Measurements from ENCODE around the gene HERC2. TPM values are rescaled to one million over a fixed set of nuclear protein-coding genes. Genes with fewer than 3 reads are reported as not detected.
"Not testable (repeated sequence)": the region's sequence is repeated elsewhere in the genome, so short reads cannot be mapped to it uniquely, and the experiment has no call there.

HERC2 gene
- polyA plus RNA-seq, 10 donors, result 28.3 to 43.5 (median 35.7) TPM

DNA sequence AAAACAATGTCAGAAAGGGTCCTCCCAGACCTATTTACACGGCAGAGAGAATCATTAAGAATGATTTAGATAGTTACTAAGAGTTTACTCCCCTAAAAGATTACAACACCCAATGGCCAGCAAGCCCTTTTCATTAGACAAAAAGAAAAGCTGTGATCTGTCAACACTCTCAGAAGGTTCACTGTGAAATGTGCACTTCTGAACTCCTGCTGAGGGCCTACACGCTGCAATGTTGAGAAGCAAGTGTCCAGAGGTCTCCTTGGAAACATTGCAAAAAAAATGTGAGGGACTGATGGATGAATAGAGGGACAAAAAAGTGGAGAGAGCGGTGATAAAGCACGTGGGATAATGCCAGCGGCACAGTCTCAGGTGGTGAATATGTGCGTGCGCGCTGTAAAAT, 35.3 kb downstream of the HERC2 start:
- not testable (repeated sequence) for DNase-seq

DNA sequence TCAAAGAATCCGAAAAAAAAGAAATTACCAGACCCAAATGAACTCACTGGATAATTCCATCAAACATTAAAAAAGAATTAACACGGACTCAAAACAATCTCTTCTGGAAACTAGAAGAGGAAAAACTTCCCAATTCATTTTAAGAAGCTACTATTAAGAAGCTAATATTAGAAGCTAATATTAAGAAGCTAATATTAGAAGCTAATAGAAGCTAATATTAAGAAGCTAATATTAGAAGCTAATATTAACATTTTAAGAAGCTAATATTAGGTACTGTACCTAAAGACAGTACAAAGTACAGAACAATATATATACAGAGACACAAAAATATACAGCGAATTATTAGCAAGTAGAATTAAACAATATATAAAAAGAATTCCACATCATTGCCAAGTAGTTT, 35.9 kb downstream of the HERC2 start:
- no peak for DNase-seq

DNA sequence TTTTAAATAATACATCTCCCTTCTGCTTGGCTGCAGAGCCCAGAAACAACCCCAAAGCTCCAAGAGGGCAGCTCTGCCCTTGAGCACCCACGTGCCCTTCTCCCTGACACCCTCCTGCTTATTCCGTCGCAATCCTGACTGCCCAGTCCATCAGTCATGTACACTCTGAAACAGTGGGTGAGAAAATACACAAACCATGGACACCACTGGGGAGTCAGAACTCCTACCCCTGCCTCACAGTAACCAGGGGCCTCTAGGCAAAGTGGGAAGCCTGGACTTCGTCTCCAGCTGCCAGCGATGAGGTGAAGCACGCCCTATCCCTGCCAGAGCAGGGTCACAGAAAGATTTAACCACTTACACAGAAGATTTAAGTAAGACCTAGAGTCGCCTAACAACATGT, 40.1 kb downstream of the HERC2 start:
- no peak for DNase-seq

DNA sequence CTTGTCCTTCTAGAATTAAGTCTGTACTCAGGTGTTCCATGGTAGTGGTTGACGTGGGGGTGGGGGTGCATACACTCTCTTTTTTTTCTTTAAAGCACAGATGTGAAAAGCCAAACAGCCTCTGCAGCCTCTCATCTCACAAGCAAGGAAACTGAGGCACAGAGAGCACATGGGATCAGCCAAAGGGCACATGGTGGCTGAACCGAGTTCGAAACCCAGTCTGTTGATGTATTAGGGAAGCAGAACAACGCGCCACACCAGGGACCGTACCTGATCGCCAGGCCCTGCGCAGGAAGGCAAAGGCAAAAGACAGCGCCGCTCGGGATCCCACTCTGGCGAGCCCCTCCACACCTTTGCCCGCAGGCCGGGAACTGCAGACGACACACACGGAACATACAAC, 47.3 kb downstream of the HERC2 start:
- no peak for DNase-seq

DNA sequence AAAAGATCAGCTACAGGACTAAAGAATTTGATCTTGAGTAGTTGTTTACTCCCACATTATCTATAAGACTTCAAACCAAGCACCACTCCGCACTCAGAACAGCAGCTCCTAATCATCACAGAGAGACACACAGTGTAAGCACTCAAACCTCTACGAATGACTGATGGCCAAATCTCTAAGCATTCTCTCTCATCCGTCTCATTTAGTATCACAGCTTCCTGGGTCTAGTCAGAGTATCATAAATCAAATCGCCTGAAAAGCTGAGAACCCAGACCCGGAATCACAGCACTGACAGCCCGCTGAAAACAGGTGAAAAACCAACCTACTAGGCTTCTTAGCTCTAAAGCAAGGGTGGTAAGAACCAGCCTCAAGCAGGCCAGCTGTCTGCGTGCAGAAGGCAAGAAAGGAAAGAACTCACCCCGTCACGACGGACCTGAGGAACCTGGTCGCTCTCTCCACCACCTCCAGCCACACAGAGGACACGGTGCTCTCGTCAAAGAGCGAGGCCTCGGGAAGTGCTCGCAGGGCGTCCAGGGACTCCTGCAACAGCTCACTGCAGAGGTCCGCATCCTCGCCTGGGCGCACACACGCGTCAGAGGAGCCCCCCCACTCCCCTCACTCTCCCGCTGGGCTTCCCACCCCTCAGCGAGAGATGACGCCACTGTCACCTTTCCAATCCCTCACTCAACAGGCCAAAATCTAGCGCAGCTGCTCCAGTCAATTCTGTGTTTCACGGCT, 47.9 kb downstream of the HERC2 start:
- no peak for DNase-seq

DNA sequence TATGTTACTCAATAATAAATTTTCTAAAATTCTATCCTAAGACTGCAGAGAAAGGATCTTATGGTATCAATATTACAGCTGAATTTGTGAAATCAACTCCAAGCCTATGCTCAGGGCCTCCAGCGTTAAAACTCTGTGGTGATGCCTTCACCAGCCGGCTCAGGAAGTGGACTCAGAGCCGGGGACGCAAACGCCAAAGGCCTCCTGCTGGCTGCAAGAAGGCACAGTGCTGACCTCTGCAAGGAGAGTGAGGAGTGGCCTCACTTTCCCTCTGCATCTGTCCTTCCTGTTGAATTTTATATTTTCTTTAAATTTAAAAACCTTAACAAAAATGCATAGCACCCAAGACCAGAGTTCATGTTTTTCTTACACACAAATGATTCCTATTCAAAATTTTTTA, 48.5 kb downstream of the HERC2 start:
- no peak for DNase-seq

DNA sequence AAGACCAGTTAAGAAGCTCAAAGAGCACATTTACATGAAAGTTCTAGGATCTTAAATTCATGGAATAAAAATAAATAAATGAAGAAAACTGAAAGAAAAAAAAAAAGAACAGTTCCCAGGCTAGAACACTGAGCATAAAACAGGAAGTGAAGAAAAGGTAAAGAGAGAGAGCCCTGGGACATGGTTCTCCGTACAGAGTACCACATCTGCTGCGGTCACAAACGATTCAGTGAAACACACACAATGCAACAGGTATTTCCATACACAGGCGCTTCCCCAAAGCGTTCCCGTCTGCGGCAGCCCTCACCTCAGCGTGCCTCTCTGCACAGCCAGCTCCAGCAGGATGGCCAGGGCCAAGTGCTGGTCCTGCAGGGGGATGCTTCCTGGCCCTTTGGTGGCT, 49.4 kb downstream of the HERC2 start:
- no peak for DNase-seq

DNA sequence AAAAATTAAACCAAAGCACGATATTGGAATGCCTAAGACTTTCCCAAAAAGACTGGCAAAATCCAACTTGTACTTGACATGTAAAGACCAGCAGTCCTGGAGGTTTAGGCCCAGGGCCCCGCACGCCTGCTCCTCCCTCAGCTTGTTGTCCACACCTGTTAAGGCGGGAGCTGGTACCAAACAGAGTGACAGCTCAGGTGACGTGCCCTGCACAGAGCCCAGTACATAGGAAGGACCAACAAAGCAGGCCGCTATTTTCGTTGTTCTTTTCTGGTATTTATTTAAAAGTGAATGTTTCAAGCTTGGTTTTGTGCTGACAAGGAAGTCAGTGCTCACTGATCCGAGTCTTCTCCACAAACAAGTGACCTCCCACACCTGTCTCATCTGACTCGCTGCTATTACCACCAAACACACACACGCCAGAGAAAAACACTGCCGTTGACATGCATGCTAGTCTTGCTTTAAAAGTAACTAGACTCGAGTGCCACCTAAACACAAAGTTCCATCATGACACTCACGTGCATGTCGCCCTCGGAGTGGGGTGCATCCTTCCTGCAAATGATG, 50.2 kb downstream of the HERC2 start:
- no peak for DNase-seq

DNA sequence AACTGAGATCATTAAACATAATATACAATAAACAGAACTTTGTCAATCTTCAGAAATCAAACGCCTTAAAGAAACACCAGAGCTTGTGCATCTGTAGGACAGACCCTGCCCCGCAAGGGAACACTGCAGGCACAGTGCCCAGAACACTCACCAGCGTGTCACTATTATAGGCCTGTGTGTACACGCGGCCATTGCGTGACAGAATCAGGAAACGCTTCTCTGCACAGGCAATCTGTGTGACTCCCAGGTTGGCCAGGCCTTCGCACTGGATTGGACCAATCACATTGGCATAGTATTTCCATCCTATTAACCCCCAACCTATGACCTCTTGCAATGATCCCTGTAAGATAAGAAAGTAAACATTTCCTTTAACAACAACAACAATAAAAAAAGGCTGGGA, 52.9 kb downstream of the HERC2 start:
- no peak for DNase-seq

DNA sequence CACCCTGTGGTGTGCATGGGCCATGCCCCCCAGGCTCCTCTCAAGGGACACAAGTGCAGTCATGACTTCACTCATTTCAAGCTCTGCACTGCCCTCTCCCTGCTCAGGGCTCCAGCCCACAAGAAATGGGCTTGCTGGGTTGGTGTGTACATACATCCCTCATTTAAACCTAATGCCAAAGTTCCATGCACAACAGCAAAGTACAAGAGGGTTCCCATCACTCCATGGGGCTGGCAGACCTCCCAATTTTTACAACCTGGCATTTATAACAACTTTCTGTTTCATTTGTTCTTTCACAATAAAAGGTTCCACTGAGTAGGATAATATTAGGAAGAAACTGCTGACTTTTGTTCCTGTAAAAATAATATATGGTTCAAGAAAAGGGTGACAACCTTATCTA, 54.3 kb downstream of the HERC2 start:
- DNase-seq, result no peak

DNA sequence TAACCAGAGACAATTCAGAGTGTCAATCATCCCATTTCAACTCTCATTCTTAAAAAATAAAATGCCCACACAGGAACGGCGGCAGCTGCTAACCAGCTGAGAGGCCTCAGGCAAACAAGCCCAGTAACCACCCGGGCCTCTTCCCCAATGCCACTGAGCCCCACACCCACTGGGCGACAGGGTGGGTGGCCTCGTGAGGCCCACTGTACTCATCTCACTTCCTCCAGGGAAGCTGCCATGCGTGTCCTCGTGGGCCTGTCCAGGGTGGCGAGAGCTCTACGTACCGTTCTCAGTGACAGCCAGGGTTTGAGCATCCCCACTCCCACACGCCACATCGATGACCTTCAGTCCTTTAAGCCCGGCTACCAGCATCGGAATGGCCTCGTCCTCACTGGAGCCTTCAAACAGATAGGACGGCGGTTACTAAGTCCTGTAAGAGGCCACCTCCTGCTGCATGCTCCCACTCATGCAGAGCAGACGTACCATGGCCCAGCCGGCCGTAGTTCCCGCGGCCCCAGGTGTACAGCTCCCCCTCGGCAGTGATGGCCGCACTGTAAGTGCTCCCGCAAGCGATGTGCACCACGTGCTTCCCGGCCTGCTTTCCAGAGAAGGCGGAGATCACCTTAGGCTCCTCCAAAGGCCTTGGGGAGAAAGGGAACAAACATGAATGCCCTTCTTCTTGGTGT, 56.5 kb downstream of the HERC2 start:
- DNase-seq, result no peak

DNA sequence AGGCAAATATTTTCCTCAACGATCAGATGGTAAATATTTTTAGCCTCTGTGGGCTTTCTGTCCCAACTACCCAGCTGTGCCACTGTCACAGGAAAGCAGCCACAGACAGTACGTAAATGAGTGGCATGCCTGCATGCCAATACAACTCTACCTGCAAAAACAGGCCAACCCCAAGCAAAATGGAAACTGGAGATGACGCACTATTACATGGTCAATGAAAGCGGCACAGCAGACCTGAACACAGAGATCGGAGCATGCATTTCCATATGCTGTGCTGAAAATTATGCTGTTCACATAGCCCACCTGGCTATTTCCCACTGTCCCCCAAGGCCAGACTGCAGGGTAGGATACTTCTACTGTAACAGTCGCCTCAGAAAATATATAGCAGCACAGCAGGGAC, 57.8 kb downstream of the HERC2 start:
- DNase-seq, result no peak

DNA sequence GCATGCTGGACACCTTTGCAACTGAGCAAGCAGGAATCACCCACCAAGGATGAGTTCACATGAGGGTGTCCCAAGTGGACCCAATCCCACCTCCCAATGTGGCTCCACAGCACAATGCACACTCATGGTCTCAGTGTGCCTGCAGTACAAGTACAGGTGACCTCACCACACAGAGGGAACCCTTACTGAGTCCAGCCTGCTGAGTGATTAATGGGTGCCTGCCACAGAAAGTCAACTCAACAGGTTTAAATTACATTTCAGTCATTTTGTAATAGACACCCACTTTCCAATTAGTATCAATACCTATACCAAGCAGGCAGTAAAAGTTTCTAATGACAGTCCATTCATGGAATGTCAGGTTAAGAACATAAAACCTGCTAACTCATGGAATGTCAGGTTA, 59.5 kb downstream of the HERC2 start:
- DNase-seq, result no peak

DNA sequence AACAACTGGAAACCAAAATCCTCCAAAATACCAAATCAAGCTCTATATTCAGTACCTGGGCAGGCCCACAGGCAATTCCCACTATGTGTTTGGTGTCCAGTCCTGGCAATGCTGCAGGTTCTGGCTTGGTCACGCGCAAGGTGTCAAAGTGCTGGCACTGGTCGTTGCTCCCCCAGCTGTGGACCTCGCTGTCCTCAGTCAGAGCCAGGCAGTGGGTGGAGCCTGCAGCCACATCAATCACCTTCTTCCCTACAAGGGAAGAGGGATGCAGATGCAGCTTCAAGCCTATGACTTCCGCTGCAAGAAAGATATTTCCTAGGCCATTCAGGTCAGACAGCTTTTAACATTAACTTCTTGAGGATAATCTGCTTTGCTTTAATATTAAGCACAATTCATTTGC, 61.3 kb downstream of the HERC2 start:
- DNase-seq, result no peak

DNA sequence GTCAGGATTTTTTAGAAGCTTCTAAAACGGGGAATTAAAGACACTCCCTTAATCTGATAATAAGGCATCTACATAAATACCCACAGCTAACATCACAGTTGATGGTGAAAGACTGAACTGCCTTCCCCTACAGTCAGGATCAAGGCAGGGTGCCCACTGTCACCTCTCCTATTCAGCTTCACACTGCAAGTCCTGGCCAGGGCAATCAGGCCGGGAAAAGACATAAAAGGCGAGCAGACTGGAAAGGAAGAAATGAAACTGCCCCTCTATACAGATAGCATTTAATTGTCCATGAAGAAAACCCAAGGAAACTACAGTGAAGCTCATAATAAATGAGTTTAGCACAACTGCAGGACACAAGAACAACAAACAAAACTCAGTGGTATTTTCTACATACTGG, 61.7 kb downstream of the HERC2 start:
- no peak for DNase-seq

DNA sequence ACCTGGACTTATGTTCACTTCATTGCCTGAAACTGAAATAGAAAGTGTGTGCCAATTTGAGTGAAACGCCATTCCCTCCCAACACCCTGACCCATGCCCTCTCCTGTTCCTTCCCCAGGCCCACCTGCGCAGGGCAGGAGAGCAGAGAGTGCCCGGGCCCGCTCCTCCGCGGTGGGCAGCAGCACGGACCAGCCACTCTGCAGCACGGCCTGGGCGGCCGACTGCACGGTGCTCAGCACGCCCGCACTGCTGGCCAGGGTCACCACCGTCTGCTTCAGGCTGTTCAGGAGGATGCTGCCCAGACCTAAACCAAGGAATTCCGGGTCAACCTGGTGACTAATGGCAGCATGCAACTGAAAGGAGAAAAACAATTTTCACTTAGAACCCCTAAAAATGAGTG, 66.0 kb downstream of the HERC2 start:
- no peak for DNase-seq

DNA sequence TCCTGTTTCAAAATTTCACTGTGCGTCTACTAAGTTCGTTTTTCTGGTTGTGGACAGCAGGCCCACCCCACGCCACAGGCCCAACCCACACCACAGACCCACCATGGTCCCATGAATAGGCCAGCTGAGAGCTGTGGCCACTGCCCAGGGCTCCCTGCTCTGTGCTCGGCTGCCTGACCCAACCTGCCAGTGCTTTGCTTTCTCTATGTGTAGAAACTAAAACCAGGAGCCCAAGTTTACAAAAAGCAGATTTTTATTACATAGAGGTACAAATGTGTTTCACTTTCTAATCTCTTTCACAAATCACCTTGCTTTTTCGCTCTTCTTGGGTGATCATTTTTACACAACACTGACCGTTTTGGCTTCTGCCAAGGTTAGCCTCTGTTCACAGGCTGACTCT, 69.1 kb downstream of the HERC2 start:
- no peak for DNase-seq

DNA sequence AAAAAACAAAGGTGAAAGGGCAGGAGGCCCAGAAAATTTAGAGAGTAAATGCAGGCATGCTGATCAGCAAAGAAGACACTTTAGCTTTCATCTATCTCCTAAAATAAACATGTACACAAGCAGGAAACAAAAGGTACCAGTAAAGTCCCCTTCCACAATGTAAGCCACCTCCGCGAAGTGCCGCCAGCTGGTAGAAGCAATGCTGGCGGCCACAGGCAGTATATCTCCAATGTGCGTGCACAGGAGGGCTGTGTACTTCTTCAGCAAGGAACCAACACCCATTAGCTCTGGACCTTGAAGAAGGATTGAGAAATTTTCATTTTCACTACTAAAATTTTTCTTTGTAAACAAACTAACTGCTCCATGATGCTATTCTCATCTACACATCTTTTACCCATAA, 75.4 kb downstream of the HERC2 start:
- no peak for DNase-seq

DNA sequence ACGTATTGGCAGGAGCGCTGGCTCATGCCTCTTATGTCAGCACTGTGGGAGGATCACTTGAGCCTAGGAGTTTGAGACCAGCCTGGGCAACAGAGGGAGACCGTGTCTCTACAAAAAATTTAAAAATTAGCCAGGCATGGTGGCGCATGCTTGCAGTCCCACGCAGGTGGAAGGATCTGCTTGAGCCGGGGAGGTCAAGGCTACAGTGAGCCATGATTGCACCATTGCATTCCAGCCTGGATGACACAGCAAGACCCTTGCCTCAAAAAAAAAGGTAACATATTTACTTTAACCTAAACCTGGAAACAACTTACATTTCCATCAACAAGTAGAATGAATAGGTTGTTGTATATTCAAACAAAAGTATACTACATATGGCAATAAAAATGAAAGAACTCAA, 78.1 kb downstream of the HERC2 start:
- no peak for DNase-seq

DNA sequence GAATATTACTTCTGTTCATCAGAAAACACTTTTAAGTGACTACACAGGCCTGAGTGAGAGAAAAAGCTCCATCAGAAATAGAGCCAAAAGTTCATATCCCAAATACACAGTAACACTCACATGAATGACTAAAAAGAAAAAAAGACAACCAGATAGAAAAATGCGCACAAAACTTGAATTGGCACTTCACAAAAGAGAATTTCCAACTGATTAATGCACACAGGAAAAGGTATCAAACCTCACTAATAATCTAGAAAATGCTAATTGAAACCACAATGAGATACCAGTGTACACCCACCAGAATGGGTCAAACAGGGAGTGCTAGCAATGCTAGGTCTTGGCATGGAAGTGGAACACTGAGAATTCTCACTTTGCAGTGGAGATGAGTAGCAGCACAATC, 78.6 kb downstream of the HERC2 start:
- DNase-seq, result no peak

DNA sequence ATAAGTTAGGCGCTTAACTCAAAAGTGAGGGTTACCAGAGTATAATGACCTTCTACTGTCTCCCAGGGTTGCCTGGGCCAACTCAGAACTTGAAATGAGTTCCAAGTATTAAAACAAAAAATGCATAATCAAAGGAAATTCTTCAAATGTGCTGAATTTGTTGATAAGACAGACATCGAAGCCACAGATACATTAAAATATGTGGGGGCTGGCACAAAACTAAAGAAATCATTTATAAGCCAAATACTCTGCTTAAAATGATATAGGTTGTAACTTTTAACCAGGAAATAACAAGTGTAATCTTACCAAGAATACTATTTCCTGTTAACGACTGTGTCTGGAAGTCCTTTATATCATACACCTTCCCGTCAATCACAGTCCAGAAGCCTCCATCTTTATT, 83.7 kb downstream of the HERC2 start:
- DNase-seq, result not testable (repeated sequence)

DNA sequence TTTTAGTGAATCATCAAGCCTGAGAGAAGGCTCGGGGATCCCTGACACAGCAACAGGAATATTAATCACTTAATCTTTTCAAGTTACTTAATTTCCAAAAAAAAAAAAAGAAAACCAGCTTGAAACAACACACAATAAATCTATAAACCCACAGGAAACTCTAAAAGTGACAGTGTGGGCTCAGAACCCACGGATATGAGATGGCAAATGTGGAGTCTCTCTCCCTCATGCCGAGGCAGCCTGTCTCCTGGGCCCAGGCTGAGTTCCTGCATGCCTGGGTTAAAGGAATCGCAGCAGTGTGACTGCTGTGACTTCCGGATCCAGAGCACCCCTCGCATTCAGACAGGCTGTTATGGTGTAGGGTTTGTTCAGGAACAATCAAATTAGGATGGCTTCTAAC, 90.2 kb downstream of the HERC2 start:
- DNase-seq, result not testable (repeated sequence)

DNA sequence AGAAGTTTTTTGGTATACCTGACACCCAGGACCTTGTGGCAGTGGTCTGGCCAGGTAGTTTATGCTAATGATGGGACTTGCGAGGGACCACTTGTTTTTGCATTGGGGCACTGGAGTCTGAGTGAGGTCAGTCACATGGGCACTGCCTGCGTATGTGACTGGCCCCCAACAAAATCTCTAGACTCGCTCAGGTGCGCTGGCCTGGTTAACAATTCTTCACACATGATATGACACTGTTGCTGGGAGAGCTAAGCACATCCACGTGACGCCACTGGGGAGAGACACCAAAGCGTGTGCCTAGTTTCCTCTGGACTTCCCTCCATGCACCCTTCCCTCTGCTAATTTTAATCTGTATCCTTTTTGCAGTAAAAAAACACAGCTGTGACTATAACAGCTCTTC, 90.6 kb downstream of the HERC2 start:
- DNase-seq, result not testable (repeated sequence)
